ENCODE measurements around the gene FGF19. TPM values are rescaled to one million over a fixed set of nuclear protein-coding genes. Genes with fewer than 3 reads are reported as not detected.

The FGF19 gene
- total RNA-seq, 1 experiment from 2014 or later, result 17.6 TPM

GRCh38 chr11:69664103-69664775, 39.6 kb downstream of the FGF19 start (continued):
- TF ChIP-seq ZNF425 (CRISPR knock-in tag; conservative IDR thresholded peaks at IDR 0.05), result no peak

- DNase-seq (ENCODE audit: low spot score) (no peak), ATAC-seq (no peak)
- no peak overlapping the region for H3K4me3 Mint-ChIP-seq
- peaks cover 15% of the 10 kb centered on the region; the same call in 1 of the 2 replicates for H3K36me3 Mint-ChIP-seq
- H3K27me3 Mint-ChIP-seq (ENCODE audit: low read depth), result no peaks in the 10 kb centered on the region
- H3K27ac Mint-ChIP-seq, result peak overlapping the region; percentile 17; the same call in 1 of the 2 replicates
- peaks cover 9% of the 10 kb centered on the region for H3K4me1 Mint-ChIP-seq
- POLR2A ChIA-PET, result no interaction called here
- CTCF ChIA-PET, result interaction anchor here (5.8 kb wide), 1 partner anchor 21 kb away, joined by 34 read pairs; no protein-coding TSS in a partner anchor
- no peaks in the 10 kb centered on the region for H3K9me3 Mint-ChIP-seq
- TF ChIP-seq E2F5 (CRISPR knock-in tag; IDR thresholded peaks at IDR 0.05), result no peak
- TF ChIP-seq NR2C2 (CRISPR knock-in tag; IDR thresholded peaks at IDR 0.05), result no peak
- no peak for TF ChIP-seq ZMAT4 (CRISPR knock-in tag; IDR thresholded peaks at IDR 0.05)
- no peak for TF ChIP-seq TEAD4 (CRISPR knock-in tag; IDR thresholded peaks at IDR 0.05)
- no peak for TF ChIP-seq GRHL2 (CRISPR knock-in tag; IDR thresholded peaks at IDR 0.05; ENCODE audit: insufficient replicate concordance, severe bottlenecking)
- TF ChIP-seq ELF4 (CRISPR knock-in tag; IDR thresholded peaks at IDR 0.05; ENCODE audit: low read depth), result no peak
- no peak for TF ChIP-seq ZBTB43 (CRISPR knock-in tag; IDR thresholded peaks at IDR 0.05)
- TF ChIP-seq ATF6 (CRISPR knock-in tag; IDR thresholded peaks at IDR 0.05), result no peak
- no peak for TF ChIP-seq USF1 (CRISPR knock-in tag; IDR thresholded peaks at IDR 0.05)
- no peak for TF ChIP-seq ETV6 (CRISPR knock-in tag; IDR thresholded peaks at IDR 0.05)
- no peak for TF ChIP-seq STAT6 (CRISPR knock-in tag; conservative IDR thresholded peaks at IDR 0.05; ENCODE audit: low read depth)
- no peak for TF ChIP-seq ARID4B (CRISPR knock-in tag; IDR thresholded peaks at IDR 0.05; ENCODE audit: borderline replicate concordance)
- no peak for TF ChIP-seq JUN (CRISPR knock-in tag; IDR thresholded peaks at IDR 0.05)
- TF ChIP-seq RORB (CRISPR knock-in tag; IDR thresholded peaks at IDR 0.05), result no peak
- TF ChIP-seq ZNF423 (CRISPR knock-in tag; IDR thresholded peaks at IDR 0.05), result no peak
- no peak for TF ChIP-seq CTCF (IDR thresholded peaks at IDR 0.05)
- no peak for TF ChIP-seq ZNF121 (CRISPR knock-in tag; IDR thresholded peaks at IDR 0.05)
- no peak for TF ChIP-seq TEAD1 (CRISPR knock-in tag; IDR thresholded peaks at IDR 0.05)
Measured at GRCh38 chr11:69663326-69663725, 40.5 kb downstream of the FGF19 start.

Data from WTC11 (cell line).